NCI-H1417 treated with DMSO at 0.1 percent for 48 hours (cell line): Measurements from ENCODE around the gene DYNLT4.
"Not testable (repeated sequence)": the region's sequence is repeated elsewhere in the genome, so short reads cannot be mapped to it uniquely, and the experiment has no call there.

Experiments
- DNase-seq: peaks from one replicate; lab custom pipeline; 2025; lab: John Stamatoyannopoulos, UW

Gene DYNLT4

DNA sequence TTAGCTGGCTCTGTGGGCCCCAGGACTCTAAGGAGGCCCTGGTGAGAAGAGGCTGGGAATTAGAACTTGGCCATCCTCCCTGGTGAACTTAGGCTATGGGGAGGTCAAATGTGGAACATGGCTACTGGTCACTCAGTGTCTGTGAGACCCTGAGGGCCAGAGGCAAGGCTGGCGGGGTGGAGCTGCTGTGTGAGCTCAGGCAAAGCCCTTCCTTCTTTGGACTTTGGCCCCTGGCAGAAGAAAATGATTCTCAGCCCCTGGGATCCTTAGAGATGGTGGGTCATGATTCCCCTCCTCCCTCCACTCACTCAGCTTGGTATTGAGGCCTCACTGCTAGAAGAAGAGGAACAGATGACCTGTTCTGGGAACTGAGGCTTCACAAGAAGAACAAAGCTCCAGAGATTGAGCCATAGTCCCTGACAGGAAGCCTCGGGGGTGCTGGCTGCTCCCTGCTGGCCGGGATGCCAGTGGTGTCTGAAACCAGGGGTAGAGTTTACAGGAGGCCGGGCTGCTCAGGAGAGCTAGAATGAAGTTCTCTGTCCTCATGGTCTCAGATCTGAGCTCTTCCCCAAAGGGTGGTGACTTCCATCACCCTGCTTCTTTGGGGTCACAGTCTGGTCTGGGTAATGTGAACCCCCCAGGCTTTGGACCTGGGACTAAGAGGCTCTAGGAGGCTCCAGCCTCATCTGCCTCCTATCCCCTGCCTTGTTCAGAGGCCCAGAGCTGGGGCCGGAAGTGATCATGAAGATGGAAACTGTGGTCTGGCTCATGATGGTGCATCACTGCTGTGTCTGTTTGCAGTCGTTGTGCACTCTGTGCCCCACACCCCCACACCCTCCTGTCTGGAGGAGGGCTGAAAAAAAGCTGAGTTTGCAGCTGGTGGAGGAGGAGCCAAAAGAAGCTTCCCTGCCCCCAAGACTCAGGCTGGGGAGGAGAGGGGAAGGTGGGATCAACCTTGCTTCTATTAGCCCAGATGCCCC is 2.1 kb upstream of the DYNLT4 start:
- DNase-seq = no peak

DNA sequence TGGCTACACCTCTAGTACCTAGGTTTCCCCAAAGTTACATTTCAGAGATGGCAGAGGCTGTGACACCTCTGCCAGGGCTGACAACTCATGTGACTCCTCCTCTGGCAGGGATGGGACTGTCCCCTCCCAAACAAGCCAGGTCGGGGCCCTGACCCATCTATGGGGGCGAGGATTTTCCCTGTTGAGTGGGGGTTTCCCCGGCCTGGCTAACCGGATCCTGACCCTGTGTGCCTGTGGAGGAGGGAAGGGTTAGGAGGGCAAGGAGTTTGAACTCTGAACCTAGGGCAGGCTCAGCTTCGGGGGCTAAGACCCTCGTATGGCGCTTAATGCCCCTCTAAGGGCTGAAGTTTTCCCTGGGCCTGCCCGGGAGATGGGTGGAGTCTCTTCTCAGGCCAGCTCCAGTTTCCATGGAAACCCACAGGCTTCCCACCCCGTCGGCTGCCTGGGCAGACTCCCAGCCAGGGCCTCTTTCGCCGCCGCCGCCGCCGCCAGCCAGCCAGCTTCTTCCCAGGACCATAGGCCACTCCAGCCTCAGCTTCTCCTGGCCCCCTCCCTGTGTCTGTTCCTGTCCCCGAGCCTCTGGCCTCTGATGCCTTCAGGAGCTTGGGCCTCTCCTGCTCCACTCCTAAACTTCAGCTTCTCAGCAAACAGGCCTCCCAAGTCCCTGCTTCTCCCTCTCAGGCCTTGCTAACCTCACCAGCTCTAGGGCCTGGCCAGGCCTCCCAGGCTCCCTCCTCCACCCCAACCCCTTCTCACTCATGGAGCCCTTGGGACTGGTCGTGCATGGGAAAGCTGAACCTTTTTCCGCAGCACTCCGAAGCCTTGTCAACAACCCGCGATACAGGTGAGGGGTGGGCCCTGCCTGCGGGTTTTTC is 1.1 kb upstream of the DYNLT4 start, which contains the start of gene BTBD19:
Gene BTBD19 (plus strand): TSS at position 461 of the 875 bp plus-strand sequence. CDS start 298 bp downstream, at position 759.
- DNase-seq = no peak

DNA sequence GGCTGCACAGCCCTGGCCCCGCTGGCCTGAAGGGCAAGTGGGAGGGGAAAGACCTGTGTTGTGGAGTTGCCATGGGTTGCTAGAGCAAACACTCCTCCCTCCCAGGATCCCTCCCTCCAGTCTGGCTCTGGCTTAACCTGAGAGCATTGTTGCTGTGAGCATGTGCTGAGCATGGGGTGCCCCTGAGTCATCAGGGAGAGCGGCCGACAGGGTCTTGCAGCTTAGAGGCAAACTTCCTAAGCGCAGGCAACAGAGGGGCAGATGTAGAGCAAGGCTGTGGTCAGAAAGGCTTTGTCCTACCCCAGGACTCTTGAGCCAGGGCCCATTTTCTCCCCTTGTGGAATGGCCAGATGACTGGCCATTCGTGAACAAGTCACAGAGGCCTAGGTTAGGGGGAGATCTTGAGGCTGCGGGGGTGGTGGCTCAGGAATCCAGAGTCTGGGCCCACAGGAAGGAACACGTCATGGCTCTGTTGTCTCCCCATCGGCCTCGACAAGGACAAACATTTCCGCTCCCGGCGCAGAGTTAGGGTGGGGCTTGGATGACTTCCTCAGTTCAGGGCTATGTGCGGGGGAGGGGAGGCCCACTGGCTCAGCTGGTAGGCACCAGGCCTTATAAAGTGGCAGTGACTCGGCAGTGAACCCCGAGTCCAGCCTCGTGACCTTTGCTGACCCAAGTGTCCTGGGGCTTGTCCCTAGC is 362 bp upstream of the DYNLT4 start:
- peak; percentile 28 for DNase-seq

DNA sequence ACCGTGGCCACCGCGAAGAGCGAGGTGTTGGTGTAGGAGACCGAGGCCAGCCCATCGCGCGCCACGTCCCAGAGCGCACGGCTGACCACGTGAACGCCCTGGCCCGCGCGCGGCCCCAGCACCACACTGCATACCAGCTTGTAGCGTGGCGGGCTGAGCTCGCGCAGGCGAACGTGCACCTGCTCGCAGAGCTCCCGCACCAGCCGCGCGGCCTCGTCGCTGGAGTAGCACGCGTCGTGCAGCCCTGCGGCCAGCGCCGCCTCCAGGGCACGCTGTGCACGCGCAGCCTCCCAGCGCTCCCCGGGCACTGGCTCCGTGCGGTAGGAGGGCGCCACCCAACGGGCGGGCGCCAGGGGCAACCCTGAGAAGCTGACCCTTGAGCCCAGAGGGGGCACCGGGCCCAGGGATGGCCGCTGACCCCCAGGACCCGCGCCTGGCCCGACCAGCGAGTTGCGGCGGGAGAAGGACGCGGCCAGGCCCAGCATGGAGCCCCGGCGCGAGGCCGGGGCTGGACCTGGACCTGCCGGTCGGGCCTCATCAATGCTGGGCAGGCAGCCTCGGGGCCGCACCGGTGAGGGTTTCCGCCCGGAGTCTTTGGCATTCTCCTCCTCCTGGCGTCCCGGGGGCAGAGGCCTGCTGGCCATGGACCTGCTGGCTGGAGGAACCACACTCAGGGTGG is 987 bp downstream of the DYNLT4 start:
- no peak for DNase-seq

DNA sequence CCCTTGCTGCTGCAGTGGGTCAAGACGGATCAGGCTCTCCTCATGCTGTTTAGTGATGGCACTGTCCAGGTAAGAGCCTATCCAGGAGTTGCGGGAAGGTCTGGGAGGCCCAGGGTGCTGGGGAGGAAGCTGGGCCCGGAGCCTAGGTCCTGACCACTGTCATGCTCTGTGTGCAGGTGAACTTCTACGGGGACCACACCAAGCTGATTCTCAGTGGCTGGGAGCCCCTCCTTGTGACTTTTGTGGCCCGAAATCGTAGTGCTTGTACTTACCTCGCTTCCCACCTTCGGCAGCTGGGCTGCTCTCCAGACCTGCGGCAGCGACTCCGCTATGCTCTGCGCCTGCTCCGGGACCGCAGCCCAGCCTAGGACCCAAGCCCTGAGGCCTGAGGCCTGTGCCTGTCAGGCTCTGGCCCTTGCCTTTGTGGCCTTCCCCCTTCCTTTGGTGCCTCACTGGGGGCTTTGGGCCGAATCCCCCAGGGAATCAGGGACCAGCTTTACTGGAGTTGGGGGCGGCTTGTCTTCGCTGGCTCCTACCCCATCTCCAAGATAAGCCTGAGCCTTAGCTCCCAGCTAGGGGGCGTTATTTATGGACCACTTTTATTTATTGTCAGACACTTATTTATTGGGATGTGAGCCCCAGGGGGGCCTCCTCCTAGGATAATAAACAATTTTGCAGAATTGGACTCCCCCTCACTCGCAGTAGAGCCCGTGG is 1.7 kb downstream of the DYNLT4 start:
- DNase-seq = no peak

DNA sequence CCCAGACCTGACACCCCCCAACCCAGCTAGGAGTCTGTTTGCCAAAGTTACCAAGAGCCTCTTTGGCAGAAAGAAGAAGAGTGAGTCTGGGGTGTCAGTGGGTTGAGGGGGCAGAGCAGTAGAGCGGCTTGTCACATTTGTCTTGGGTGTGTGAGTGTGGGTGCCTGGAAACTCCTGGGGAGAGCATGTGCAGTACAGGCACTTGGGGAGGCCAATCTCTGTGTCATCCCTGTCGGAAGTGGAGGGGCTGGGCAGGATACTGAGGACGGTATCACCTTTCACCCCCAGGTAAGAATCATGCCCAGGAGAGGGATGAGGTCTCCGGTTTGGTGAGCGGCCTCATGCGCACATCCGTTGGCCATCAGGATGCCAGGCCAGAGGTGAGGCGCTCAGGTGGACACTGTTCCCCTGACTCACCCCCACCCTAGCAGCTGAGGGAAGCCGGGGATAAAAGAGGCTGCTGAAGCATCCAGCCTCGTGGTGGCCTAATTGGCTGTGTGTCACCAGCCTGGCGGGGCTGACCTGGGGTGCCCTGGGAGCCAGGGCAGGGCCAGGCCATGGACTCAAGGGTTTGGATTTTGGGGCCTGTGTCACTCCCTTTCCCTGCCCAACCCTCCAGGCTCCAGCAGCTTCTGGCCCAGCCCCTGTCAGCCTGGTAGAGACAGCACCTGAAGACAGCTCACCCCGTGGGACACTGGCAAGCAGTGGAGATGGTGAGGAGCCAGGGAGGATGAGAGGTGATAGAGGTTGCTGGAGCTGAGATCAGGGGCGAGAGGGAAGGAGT is 3.6 kb downstream of the DYNLT4 start:
- DNase-seq = no peak

DNA sequence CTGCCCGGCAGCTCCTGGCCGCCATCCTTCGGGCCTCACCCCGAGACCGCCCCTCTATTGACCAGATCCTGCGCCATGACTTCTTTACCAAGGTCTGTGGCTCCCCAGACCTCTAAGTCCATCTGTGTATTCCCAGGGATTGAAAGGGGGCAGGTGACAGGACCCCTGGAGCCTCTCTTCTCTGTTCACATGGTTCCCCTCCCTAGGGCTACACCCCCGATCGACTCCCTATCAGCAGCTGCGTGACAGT is 4.2 kb downstream of the DYNLT4 start:
- DNase-seq = no peak

DNA sequence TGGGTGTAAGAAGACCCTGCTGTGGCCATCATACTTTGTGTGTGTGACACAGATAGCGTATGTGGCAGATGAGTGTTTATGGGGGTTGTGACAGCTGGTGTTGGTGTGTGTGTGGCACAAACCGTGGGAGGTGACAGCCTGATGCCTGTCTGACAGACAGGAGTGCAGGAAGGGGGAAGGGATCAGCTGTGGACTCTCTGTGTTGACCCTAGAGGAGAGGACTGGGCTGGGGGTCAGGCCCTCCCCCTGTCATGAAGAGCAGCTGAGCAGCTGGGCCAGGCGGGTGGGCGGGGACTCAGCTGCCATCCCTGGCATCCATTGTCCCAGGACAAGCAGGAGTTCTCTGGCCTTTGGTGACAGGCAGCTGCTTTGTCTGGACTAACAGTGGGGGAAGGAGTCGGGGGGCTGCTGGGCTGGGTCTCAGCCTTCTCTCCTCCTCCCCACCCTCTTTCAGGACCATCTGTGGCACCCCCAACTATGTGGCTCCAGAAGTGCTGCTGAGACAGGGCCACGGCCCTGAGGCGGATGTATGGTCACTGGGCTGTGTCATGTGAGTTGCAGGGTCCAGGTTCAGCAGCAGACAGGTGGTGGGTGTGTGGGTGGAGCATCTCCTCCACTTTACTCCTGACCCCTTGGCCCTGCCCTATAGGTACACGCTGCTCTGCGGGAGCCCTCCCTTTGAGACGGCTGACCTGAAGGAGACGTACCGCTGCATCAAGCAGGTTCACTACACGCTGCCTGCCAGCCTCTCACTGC is 4.7 kb downstream of the DYNLT4 start:
- DNase-seq = no peak

DNA sequence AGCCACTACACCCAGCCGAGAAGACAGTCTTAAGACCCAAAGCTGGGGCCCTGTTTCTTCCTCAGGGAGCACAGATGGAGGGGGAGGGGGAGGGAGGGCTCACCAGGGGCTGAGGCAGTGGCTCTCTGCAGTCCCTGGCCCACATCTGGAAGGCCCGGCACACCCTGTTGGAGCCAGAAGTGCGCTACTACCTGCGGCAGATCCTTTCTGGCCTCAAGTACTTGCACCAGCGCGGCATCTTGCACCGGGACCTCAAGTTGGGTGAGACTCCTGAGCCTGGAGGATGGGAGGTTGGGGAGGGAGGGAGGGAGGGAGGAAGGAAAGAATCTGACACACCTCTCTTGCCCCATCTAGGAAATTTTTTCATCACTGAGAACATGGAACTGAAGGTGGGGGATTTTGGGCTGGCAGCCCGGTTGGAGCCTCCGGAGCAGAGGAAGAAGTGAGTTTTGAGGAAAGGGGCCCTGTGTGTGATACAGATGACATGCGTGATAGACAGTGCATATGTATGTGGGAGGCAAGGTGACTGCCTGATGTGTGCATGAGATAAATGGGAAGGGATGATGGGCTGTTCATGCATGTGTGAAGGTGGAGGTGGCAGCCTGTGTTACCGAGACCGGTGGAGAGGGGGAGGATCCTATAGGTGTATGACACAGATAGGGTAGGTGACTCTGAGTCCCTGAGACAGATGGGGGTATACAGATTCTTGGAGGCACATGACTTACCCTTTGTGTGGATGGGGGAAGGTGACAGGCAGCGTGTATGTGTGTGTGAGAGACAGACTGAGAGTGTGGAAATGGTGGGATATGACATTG is 5.5 kb downstream of the DYNLT4 start:
- no peak for DNase-seq

DNA sequence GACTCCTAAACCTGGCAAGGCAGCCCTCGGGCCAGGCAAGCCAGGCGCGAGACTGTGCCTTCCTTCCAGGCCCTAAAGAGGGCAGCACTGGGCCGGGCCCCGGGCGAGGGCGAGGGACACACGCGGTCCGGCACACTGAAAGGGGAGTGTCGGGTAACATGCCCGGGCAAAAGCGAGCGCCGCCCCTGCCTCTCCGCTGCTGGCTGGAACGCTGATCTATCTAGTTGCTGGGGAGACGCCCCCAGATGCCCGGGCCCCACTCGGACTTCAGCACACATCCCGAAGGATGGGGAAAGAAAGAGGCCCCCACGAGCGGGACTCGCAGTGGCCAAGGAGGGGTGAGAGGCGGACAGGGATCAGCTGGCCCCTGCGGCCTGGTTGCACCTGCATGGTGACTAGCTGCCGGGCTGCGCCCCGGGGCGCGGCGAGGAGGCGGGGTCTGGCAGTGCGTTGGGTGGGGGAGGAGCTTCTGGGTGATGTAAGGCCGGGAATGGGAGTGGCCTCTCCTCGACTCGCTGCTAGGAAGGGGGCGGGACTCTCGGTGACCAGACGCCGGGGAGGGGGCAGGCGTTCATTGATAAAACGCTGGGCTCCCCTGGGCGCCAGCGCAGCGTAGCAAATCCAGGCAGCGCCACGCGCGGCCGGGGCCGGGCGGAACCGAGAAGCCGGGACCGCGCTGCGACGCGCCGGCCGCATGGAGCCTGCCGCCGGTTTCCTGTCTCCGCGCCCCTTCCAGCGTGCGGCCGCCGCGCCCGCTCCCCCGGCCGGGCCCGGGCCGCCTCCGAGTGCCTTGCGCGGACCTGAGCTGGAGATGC is 7.2 kb downstream of the DYNLT4 start, which contains the start of gene PLK3:
Gene PLK3 (plus strand): TSS at position 608 of the 815 bp plus-strand sequence. CDS start 87 bp downstream, at position 695.
- DNase-seq = peak; percentile 90

DNA sequence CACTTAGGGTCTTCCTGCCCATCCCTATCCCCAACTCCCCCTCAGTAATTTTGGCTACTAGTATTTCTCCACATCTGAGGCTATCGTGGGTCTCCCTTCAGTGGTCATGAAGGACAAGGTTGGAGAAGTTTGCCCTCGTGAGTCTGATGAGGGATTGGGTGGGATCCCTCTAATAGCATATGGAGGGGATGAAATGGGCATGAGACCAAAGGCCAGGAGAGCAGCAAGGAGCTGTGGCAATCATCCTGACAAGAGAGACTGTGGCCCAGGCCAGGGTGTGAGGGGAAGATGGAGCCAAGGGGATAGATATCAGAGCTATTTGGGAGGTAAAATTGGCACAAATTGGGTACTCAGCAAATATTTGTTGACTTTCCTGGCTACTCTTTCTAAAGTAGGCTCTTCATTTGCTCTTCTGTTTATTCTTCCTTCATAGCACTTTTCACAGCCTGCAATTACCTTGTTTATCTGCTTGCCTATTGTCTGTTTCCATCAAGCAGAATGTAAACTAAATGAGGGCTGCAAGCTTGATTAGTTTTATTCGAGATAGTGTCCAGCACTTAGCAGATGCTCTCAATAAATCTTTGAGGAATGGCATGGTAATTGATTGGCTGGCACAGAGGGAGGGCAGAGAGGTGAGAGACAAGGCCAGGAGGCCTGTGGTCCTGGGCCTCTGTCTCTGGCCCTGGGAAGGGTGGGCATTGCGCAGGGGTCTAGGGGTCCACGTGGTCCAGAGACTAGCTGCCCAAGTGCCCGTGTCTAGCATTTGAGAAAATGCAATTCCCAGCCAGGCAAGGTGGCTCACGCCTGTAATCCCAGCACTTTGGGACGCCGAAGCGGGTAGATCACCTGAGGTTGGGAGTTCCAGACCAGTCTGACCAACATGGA is 8.4 kb downstream of the DYNLT4 start:
- DNase-seq = peak; percentile 25

DNA sequence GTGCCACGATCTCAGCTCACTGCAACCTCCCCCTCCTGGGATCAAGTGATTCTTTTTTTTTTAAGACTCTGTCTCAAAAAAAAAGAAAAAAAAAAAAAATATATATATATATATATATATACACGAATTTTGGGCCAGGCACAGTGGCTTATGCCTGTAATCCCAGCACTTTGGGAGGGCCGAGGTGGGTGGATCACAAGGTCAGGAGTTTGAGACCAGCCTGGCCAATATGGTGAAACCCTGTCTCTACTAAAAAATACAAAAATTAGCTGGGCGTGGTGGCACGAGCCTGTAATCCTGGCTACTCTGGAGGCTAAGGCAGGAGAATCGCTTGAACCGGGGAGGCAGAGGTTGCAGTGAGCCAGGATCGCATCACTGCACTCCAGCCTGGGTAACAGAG is 9.3 kb downstream of the DYNLT4 start:
- not testable (repeated sequence) for DNase-seq

DNA sequence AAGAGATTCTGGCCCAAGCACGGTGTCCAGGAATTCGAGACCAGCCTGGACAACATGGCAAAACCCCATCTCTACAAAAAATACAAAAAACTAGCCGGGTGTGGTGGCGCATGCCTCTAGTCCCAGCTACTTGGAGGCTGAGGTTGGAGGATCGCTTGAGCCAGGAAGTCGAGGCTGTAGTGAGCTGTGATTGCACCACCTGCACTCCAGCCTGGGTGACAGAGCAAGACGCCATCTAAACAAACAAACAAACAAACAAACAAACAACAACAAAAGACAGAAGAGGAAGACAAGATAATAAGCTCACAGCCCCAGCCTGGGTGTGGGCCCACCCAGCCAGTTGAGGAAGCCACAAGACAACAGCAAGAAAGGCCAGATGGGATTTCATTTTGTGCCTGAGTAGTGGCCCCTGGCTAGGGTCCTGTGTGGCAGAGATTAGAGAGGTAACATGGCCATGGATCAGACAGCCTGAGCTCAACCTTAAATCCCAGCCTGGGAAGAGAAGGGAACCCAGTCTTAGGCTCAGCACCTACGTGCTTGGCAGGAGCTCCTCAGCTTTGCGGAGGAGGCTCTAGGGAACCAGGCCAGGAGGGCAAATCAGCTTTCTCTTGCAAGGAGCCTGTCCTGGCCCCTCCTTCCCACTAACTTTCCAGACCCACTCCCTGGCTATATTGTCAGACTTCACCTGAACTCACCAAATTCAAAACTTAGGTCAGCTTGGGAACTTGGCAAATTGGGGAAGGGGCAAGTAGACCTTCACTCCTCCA is 14.2 kb downstream of the DYNLT4 start:
- no peak for DNase-seq

DNA sequence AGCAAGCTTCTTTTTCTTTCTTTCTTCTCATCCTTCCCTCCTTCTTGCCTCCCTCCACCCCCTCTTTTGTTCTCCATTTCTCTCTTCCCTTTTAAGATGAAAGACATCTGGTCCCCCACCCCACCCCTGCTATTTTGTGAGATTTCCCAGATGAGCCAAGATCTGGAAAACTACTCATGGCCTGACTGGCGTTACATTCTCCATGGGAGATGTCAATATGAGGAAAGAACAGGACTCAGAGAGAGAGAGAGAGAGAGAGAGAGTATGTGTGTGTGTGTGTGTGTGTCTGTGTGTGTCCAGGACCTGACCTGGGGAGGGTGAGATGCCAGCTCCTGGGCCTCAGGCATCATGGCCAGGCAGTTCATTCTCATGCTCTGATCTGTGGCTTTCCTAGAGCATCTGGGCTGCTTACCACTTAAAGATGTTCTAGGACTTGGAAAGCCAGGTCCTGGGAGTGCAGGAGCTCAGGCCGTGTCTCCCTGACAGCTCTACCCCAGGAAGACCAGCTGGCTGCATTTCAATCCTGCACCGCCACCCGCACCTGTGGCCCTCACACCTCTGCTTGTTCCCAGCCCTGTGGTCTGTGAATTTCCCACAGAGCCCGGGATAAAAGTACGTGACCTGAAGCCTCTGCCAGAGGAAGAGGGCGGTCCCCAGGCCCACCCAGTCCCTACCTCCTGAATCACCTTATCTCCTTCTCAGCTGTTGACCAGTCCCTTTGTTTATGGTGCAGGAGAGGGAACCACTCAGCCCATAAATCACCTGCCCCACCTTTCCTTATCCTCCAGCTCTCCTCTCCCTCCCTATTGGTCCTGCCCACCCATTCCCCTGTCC is 16.0 kb downstream of the DYNLT4 start:
- no peak for DNase-seq
